T-helper 2 cell (primary cell): ENCODE measurements around the gene DCC.

Experiments used
- DNase-seq, 5 experiments: peaks; one replicate each; pipeline versions ENCODE4 v3.0.0 to v3.0.0-alpha.2; 2012 to 2022

DCC gene

GRCh38 chr18:52829320-52829719 is 489.3 kb downstream of the DCC start:
- no peak for DNase-seq

GRCh38 chr18:52829876-52830405 is 489.9 kb downstream of the DCC start:
- DNase-seq, result no peak

- no peak for DNase-seq
Measured at GRCh38 chr18:52844323-52844722, 504.3 kb downstream of the DCC start.

GRCh38 chr18:52845036-52845435 is 505.0 kb downstream of the DCC start:
- DNase-seq, result no peak

- DNase-seq, result no peak
Measured at GRCh38 chr18:52850031-52850560, 510.1 kb downstream of the DCC start.

GRCh38 chr18:52861558-52861957 is 521.6 kb downstream of the DCC start:
- no peak for DNase-seq

- no peak for DNase-seq
Measured at GRCh38 chr18:52869349-52869923, 529.4 kb downstream of the DCC start.

GRCh38 chr18:52869942-52870907 is 530.2 kb downstream of the DCC start:
- DNase-seq, result no peak

GRCh38 chr18:52874774-52875173 is 534.8 kb downstream of the DCC start:
- DNase-seq, result no peak

- no peak for DNase-seq
Measured at GRCh38 chr18:52875725-52876124, 535.7 kb downstream of the DCC start.

- DNase-seq, result no peak
Measured at GRCh38 chr18:52888014-52888413, 548.0 kb downstream of the DCC start.

GRCh38 chr18:52894801-52895200 is 554.8 kb downstream of the DCC start:
- no peak for DNase-seq

- no peak for DNase-seq
Measured at GRCh38 chr18:52897611-52898484, 557.9 kb downstream of the DCC start.

GRCh38 chr18:52898485-52899058 is 558.6 kb downstream of the DCC start:
- no peak for DNase-seq

GRCh38 chr18:52902188-52902587 is 562.2 kb downstream of the DCC start:
- DNase-seq, result no peak

GRCh38 chr18:52903857-52904256 is 563.9 kb downstream of the DCC start:
- peak in 1 of 5 experiments; percentile 8 for DNase-seq

- no peak for DNase-seq
Measured at GRCh38 chr18:52907543-52908308, 567.7 kb downstream of the DCC start.

- no peak for DNase-seq
Measured at GRCh38 chr18:52914148-52914547, 574.2 kb downstream of the DCC start.

- no peak for DNase-seq
Measured at GRCh38 chr18:52920665-52921064, 580.7 kb downstream of the DCC start.

GRCh38 chr18:52933356-52933755 is 593.4 kb downstream of the DCC start:
- DNase-seq, result no peak

GRCh38 chr18:52936931-52937330 is 596.9 kb downstream of the DCC start:
- DNase-seq, result no peak
